ENCODE measurements around the gene CISTR. TPM values are rescaled to one million over a fixed set of nuclear protein-coding genes. Genes with fewer than 3 reads are reported as not detected.
"Not testable (repeated sequence)": the region's sequence is repeated elsewhere in the genome, so short reads cannot be mapped to it uniquely, and the experiment has no call there.

The CISTR gene
- total RNA-seq, 4 donors from 2014 or later: not detected

DNA sequence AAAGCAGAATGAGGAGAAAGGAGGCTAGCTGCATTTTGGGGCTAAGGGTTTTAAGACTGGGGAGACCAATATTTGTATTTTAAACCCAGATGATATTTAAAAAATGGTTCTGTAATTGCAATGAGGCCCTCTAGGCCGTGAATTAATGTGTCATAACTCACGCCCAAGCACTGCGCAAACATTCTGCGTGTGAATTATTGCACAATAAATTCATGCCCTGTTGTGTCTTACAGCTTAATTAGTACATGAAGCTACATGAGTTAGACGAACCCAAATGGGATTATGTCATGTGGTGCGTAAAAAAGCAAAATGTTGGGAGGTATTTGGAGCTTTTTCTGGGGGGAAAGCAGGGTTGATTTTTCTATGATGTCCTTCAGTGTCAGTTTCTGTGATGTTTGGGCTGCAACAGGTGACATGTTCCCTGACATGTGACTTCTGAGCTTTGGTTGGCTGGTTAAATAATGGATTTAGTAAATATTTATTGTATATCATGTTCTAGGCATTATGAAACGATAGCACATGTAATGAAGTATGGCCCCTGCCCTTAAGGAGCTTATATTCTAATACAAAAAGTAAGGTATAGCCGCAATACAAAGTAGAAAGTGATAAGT lies 30.4 kb upstream of the CISTR start:
- no peak for ATAC-seq
- H3K27me3 ChIP-seq: peaks cover 3 to 21% (median 6%) of the 10 kb centered on the region in 3 donors
- no peak for DNase-seq
- intact Hi-C loops (cut with DNase I; ENCODE audit: low total_unique reads): no loop called here
- in situ Hi-C loops (cut with MboI; ENCODE audit: low sequenced_read_pairs in 4 of 4): loop anchor here in 2 of 4 donors (25.0 kb wide), 1 partner anchor 430 kb away; no protein-coding TSS in a partner anchor
- H3K27ac ChIP-seq: no peak overlapping the region
- H3K36me3 ChIP-seq: no peaks in the 10 kb centered on the region
- no peaks in the 10 kb centered on the region for H3K9me3 ChIP-seq
- H3K4me1 ChIP-seq: no peaks in the 10 kb centered on the region
- H3K4me3 ChIP-seq: no peak overlapping the region
- TF ChIP-seq POLR2A (IDR thresholded peaks at IDR 0.05): no peak
- TF ChIP-seq, protein P1, sequence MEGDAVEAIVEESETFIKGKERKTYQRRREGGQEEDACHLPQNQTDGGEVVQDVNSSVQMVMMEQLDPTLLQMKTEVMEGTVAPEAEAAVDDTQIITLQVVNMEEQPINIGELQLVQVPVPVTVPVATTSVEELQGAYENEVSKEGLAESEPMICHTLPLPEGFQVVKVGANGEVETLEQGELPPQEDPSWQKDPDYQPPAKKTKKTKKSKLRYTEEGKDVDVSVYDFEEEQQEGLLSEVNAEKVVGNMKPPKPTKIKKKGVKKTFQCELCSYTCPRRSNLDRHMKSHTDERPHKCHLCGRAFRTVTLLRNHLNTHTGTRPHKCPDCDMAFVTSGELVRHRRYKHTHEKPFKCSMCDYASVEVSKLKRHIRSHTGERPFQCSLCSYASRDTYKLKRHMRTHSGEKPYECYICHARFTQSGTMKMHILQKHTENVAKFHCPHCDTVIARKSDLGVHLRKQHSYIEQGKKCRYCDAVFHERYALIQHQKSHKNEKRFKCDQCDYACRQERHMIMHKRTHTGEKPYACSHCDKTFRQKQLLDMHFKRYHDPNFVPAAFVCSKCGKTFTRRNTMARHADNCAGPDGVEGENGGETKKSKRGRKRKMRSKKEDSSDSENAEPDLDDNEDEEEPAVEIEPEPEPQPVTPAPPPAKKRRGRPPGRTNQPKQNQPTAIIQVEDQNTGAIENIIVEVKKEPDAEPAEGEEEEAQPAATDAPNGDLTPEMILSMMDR (IDR thresholded peaks at IDR 0.05 in 4 of 5, conservative IDR thresholded peaks at IDR 0.05 in 1 of 5): no peak

DNA sequence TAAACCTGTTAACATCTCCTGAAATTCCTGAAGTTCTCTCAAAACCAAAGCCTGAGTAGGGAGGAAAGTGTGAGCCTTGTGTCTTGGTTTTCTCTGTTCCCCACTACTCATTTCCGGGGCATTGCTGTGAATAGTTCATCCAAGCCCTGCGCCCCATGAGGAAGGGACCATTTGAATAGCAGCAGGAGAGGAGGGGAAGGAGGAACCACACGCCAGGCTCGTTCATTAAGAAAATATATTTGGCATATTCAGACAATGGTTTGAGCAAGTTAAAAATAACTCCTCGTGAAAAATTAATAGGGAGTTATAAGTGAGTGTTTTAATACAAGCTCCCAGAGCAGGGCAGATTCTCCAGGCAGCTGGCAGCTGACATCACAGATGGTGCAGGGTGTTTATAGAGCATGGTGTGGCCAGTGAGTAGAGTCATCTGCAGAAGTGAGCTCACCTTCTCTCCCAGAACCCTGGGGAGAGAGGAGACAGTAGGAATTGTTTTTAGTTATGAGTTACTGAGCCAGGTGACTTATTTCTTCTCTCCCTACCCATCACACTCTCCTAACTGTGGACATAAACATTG lies 29.5 kb upstream of the CISTR start:
- no peak for ATAC-seq
- no peak for TF ChIP-seq POLR2A (IDR thresholded peaks at IDR 0.05)
- TF ChIP-seq, protein P1 (IDR thresholded peaks at IDR 0.05 in 4 of 5, conservative IDR thresholded peaks at IDR 0.05 in 1 of 5): no peak
- Histone ChIP-seq H3K36me3 (no peaks in the 10 kb centered on the region), H3K27ac (no peak overlapping the region), H3K4me1 (peaks cover 0 to under 1% of the 10 kb centered on the region in 2 donors), H3K27me3 (peaks cover 2 to 21% (median 3%) of the 10 kb centered on the region in 3 donors), H3K9me3 (no peaks in the 10 kb centered on the region), H3K4me3 (no peak overlapping the region)
- in situ Hi-C loops (cut with MboI; ENCODE audit: low sequenced_read_pairs in 4 of 4): loop anchor here in 2 of 4 donors (25.0 kb wide), 1 partner anchor 431 kb away; no protein-coding TSS in a partner anchor
- intact Hi-C loops (cut with DNase I; ENCODE audit: low total_unique reads): no loop called here
- DNase-seq: no peak

DNA sequence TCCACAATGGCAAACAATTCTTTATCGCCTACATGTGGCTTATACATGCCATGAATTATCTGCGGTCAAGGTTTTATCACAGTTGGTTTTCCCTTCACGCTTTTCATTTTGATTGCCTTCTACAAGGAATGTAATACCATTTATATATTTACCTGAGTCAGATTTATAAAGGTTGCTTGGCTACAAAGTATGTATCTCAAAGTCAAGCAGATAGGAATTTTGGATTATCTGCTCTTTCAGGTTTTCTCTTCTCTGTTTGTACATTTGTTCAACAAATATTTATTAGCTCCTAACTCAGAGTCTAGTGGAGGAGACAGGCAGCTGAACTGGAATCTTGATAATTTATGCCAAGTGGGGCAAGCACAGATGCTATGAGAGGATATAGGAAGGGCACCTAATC lies 28.5 kb upstream of the CISTR start:
- DNase-seq (no peak), ATAC-seq (no peak)
- in situ Hi-C loops (cut with MboI; ENCODE audit: low sequenced_read_pairs in 4 of 4): loop anchor here in 2 of 4 donors (25.0 kb wide), 1 partner anchor 432 kb away; no protein-coding TSS in a partner anchor
- TF ChIP-seq POLR2A (IDR thresholded peaks at IDR 0.05): no peak
- TF ChIP-seq, protein P1 (IDR thresholded peaks at IDR 0.05 in 4 of 5, conservative IDR thresholded peaks at IDR 0.05 in 1 of 5): no peak
- H3K27me3 ChIP-seq: peaks cover 0 to 19% (median 2%) of the 10 kb centered on the region in 3 donors
- H3K4me1 ChIP-seq: peaks cover 0 to 5% of the 10 kb centered on the region in 2 donors
- no peaks in the 10 kb centered on the region for H3K9me3 ChIP-seq
- H3K4me3 ChIP-seq: no peak overlapping the region
- intact Hi-C loops (cut with DNase I; ENCODE audit: low total_unique reads): no loop called here
- no peak overlapping the region for H3K27ac ChIP-seq
- no peaks in the 10 kb centered on the region for H3K36me3 ChIP-seq

GRCh38 chr12:53779679-53780078 lies 27.9 kb upstream of the CISTR start:
- H3K4me1 ChIP-seq; H3K4me3 ChIP-seq; H3K27ac ChIP-seq; H3K9me3 ChIP-seq; intact Hi-C loops (cut with DNase I; ENCODE audit: low total_unique reads); H3K36me3 ChIP-seq; ATAC-seq; DNase-seq: not testable (repeated sequence)
- in situ Hi-C loops (cut with MboI; ENCODE audit: low sequenced_read_pairs in 4 of 4): loop anchor here in 2 of 4 donors (25.0 kb wide), 1 partner anchor 433 kb away; no protein-coding TSS in a partner anchor
- peaks cover 0 to 19% (median 0%) of the 10 kb centered on the region in 3 donors for H3K27me3 ChIP-seq

- no peak overlapping the region for H3K27ac ChIP-seq
- no peaks in the 10 kb centered on the region for H3K36me3 ChIP-seq
- no peak overlapping the region for H3K4me3 ChIP-seq
- no peaks in the 10 kb centered on the region for H3K9me3 ChIP-seq
- TF ChIP-seq, protein P1 (IDR thresholded peaks at IDR 0.05 in 4 of 5, conservative IDR thresholded peaks at IDR 0.05 in 1 of 5): no peak
- no peak for TF ChIP-seq POLR2A (IDR thresholded peaks at IDR 0.05)
- DNase-seq (no peak), ATAC-seq (no peak)
- intact Hi-C loops (cut with DNase I; ENCODE audit: low total_unique reads): no loop called here
- peaks cover 0 to 10% (median 0%) of the 10 kb centered on the region in 3 donors for H3K27me3 ChIP-seq
- in situ Hi-C loops (cut with MboI; ENCODE audit: low sequenced_read_pairs in 4 of 4): loop anchor here in 2 of 4 donors (25.0 kb wide), 1 partner anchor 434 kb away; no protein-coding TSS in a partner anchor
- H3K4me1 ChIP-seq: peaks cover 0 to 5% of the 10 kb centered on the region in 2 donors
Measured at GRCh38 chr12:53777936-53778644, 26.3 kb upstream of the CISTR start.
